22Rv1 (cell line): Measurements from ENCODE around the gene SERPINB3.

ENCODE experiments used
- ZFX ChIP-seq: fragments of 450-650 bp; IDR thresholded peaks from 2 replicates; pipeline ENCODE4 v1.6.1; 2017; ENCODE audit warnings: antibody characterized with exemption, borderline replicate concordance
- TF ChIP-seq, protein P1 (sequence below): fragments of 450-650 bp; IDR thresholded peaks from 2 replicates; pipeline ENCODE4 v1.5.1; 2017; ENCODE audit warnings: mild to moderate bottlenecking

DNA sequence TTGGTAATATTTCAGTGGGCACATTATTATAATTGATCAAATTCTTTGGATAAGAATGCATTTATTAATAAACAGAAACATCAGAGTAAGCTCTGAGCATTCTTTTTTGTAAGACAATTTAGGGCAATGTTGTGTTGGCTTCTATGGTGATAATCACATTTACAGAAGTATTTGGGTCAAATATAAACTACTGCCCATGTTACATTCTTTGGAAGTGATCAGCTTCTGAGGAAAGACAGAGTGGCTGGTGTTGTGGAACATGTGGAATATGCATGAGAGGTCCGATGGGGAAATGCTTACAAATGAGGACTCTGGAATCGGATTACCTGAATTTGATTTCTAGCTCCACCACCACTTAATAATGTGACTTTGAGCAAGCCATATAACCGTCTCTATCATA, 55.2 kb downstream of the SERPINB3 start:
- TF ChIP-seq, protein P1, sequence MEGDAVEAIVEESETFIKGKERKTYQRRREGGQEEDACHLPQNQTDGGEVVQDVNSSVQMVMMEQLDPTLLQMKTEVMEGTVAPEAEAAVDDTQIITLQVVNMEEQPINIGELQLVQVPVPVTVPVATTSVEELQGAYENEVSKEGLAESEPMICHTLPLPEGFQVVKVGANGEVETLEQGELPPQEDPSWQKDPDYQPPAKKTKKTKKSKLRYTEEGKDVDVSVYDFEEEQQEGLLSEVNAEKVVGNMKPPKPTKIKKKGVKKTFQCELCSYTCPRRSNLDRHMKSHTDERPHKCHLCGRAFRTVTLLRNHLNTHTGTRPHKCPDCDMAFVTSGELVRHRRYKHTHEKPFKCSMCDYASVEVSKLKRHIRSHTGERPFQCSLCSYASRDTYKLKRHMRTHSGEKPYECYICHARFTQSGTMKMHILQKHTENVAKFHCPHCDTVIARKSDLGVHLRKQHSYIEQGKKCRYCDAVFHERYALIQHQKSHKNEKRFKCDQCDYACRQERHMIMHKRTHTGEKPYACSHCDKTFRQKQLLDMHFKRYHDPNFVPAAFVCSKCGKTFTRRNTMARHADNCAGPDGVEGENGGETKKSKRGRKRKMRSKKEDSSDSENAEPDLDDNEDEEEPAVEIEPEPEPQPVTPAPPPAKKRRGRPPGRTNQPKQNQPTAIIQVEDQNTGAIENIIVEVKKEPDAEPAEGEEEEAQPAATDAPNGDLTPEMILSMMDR = no peak
- TF ChIP-seq ZFX = no peak
